T1000 (cell line): Measurements from ENCODE around the gene NAT14.
A peak's percentile ranks its signal among the peaks of the same experiment; 100 is the strongest.
"Not testable (repeated sequence)": the region's sequence is repeated elsewhere in the genome, so short reads cannot be mapped to it uniquely, and the experiment has no call there.

Experiments
- DNase-seq: peaks from one replicate; lab custom pipeline; 2025; ENCODE audit warnings: mixed read lengths; lab: John Stamatoyannopoulos, UW

Gene NAT14

GRCh38 chr19:55484593-55485438, at the start of gene NAT14:
Gene NAT14 (plus strand): TSS chr19:55485188. CDS start chr19:55485709, 521 bp downstream.
- DNase-seq: peak; percentile 76

- DNase-seq: no peak
Measured at GRCh38 chr19:55436847-55437246, 48.1 kb upstream of the NAT14 start.

- DNase-seq: peak; percentile 48
Measured at GRCh38 chr19:55437410-55437809, 47.6 kb upstream of the NAT14 start.

- no peak for DNase-seq
Measured at GRCh38 chr19:55439052-55439451, 45.9 kb upstream of the NAT14 start.

- no peak for DNase-seq
Measured at GRCh38 chr19:55440411-55441105, 44.4 kb upstream of the NAT14 start.

- DNase-seq: no peak
Measured at GRCh38 chr19:55441319-55441691, 43.7 kb upstream of the NAT14 start.

GRCh38 chr19:55441692-55442321, 43.2 kb upstream of the NAT14 start:
- no peak for DNase-seq

GRCh38 chr19:55442372-55442961, 42.5 kb upstream of the NAT14 start:
- no peak for DNase-seq

GRCh38 chr19:55443045-55443823, 41.8 kb upstream of the NAT14 start, which contains the start of gene SHISA7:
Gene SHISA7 (minus strand): TSS chr19:55443300. CDS start chr19:55442863, 437 bp downstream.
- DNase-seq: no peak

GRCh38 chr19:55443824-55444480, 41.0 kb upstream of the NAT14 start:
- DNase-seq: no peak

GRCh38 chr19:55444646-55445045, 40.3 kb upstream of the NAT14 start:
- no peak for DNase-seq

- no peak for DNase-seq
Measured at GRCh38 chr19:55446060-55446459, 38.9 kb upstream of the NAT14 start.

GRCh38 chr19:55447421-55448174, 37.4 kb upstream of the NAT14 start:
- peak; percentile 34 for DNase-seq

- DNase-seq: not testable (repeated sequence)
Measured at GRCh38 chr19:55448175-55448490, 36.9 kb upstream of the NAT14 start.

- DNase-seq: no peak
Measured at GRCh38 chr19:55449469-55449868, 35.5 kb upstream of the NAT14 start.

- DNase-seq: no peak
Measured at GRCh38 chr19:55451163-55451964, 33.6 kb upstream of the NAT14 start.

- DNase-seq: no peak
Measured at GRCh38 chr19:55451965-55452748, 32.8 kb upstream of the NAT14 start.

- no peak for DNase-seq
Measured at GRCh38 chr19:55452749-55453346, 32.1 kb upstream of the NAT14 start.
